WTC11 (cell line): Measurements from ENCODE around the gene C6orf52. TPM values are rescaled to one million over a fixed set of nuclear protein-coding genes. Genes with fewer than 3 reads are reported as not detected.

ENCODE experiments used
- ATAC-seq: fragments of 200-7000 bp; cut with Tn5 transposase; 2 replicates; pipeline ENCODE4 v1.10.0; 2021; ENCODE audit warnings: mild to moderate bottlenecking, moderate library complexity
- CTCF ChIA-PET: fragments of 300-600 bp; sonication (Branson Sonifier 250); formaldehyde crosslinking; loops from one replicate; lab custom pipeline; 2021; ENCODE audit warnings: antibody characterized with exemption; lab: Charles Lee
- POLR2A ChIA-PET: fragments of 350-600 bp; sonication (Branson Sonifier 250); formaldehyde crosslinking; loops from one replicate; lab custom pipeline; 2021; ENCODE audit warnings: antibody characterized with exemption; lab: Charles Lee
- DNase-seq: peaks from one replicate; pipeline ENCODE4 v3.0.0; 2021; ENCODE audit warnings: low spot score
- H3K27ac Mint-ChIP-seq: 2 replicates; pipeline ENCODE4 v1.8.0; 2021; ENCODE audit warnings: mixed read lengths
- H3K27me3 Mint-ChIP-seq: 2 replicates; pipeline ENCODE4 v1.8.0; 2021; ENCODE audit warnings: low read depth, mild to moderate bottlenecking, moderate library complexity, mixed read lengths
- H3K36me3 Mint-ChIP-seq: 2 replicates; pipeline ENCODE4 v1.8.0; 2021; ENCODE audit warnings: mixed read lengths
- H3K4me1 Mint-ChIP-seq: 2 replicates; pipeline ENCODE4 v1.8.0; 2022; ENCODE audit warnings: mixed read lengths
- H3K4me3 Mint-ChIP-seq: 2 replicates; pipeline ENCODE4 v1.8.0; 2021; ENCODE audit warnings: mild to moderate bottlenecking, moderate library complexity, mixed read lengths
- H3K9me3 Mint-ChIP-seq: 2 replicates; pipeline ENCODE4 v1.8.0; 2021; ENCODE audit warnings: mixed read lengths
- ATF3 ChIP-seq: sonication (generic); formaldehyde crosslinking; conservative IDR thresholded peaks from 2 replicates; pipeline ENCODE4 v1.8.1; 2022; ENCODE audit warnings: mild to moderate bottlenecking, missing genetic modification reagents
- CBFB ChIP-seq: sonication (generic); formaldehyde crosslinking; IDR thresholded peaks from 2 replicates; pipeline ENCODE4 v1.8.1; 2022; ENCODE audit warnings: mild to moderate bottlenecking, low read depth, missing genetic modification reagents
- ETV6 ChIP-seq: sonication (generic); formaldehyde crosslinking; IDR thresholded peaks from 2 replicates; pipeline ENCODE4 v1.8.1; 2022; ENCODE audit warnings: mild to moderate bottlenecking, missing genetic modification reagents
- IRF2 ChIP-seq: sonication (generic); formaldehyde crosslinking; IDR thresholded peaks from 2 replicates; pipeline ENCODE4 v1.8.0; 2022; ENCODE audit warnings: low read depth, missing genetic modification reagents, borderline replicate concordance
- KAT7 ChIP-seq: sonication (generic); formaldehyde crosslinking; IDR thresholded peaks from 2 replicates; pipeline ENCODE4 v1.8.1; 2023; ENCODE audit warnings: missing genetic modification reagents, mild to moderate bottlenecking, borderline replicate concordance
- MLX ChIP-seq: sonication (generic); formaldehyde crosslinking; IDR thresholded peaks from 2 replicates; pipeline ENCODE4 v1.8.1; 2023; ENCODE audit warnings: mild to moderate bottlenecking, missing genetic modification reagents, moderate library complexity
- SMAD4 ChIP-seq: sonication (generic); formaldehyde crosslinking; IDR thresholded peaks from 2 replicates; pipeline ENCODE4 v1.8.0; 2022; ENCODE audit warnings: mild to moderate bottlenecking, missing genetic modification reagents
- TP53 ChIP-seq: sonication (generic); formaldehyde crosslinking; IDR thresholded peaks from 2 replicates; pipeline ENCODE4 v1.8.1; 2023; ENCODE audit warnings: mild to moderate bottlenecking, missing genetic modification reagents
- USF2 ChIP-seq: sonication (generic); formaldehyde crosslinking; IDR thresholded peaks from 2 replicates; pipeline ENCODE4 v1.8.1; 2023; ENCODE audit warnings: mild to moderate bottlenecking, missing genetic modification reagents, moderate library complexity
- ZNF138 ChIP-seq: sonication (generic); formaldehyde crosslinking; conservative IDR thresholded peaks from 2 replicates; pipeline ENCODE4 v1.8.1; 2022; ENCODE audit warnings: mild to moderate bottlenecking, moderate library complexity, missing genetic modification reagents
- ZNF232 ChIP-seq: sonication (generic); formaldehyde crosslinking; IDR thresholded peaks from 2 replicates; pipeline ENCODE4 v1.8.0; 2022; ENCODE audit warnings: mild to moderate bottlenecking, missing genetic modification reagents
- ZNF512 ChIP-seq: sonication (generic); formaldehyde crosslinking; IDR thresholded peaks from 2 replicates; pipeline ENCODE4 v1.8.1; 2022; ENCODE audit warnings: missing genetic modification reagents, borderline replicate concordance
- total RNA-seq: library from RNA; stranded (reverse); gene quantifications from 3 replicates; pipeline ENCODE4 v1.2.3, GENCODE V29; 2021
- TF ChIP-seq, protein P1 (sequence below): sonication (generic); formaldehyde crosslinking; conservative IDR thresholded peaks from 2 replicates; pipeline ENCODE4 v1.8.1; 2023; ENCODE audit warnings: mild to moderate bottlenecking, low read depth, missing genetic modification reagents, moderate library complexity
- TF ChIP-seq, protein P2 (sequence below): sonication (generic); formaldehyde crosslinking; IDR thresholded peaks from 2 replicates; pipeline ENCODE4 v1.8.1; 2023; ENCODE audit warnings: mild to moderate bottlenecking, missing genetic modification reagents
- TF ChIP-seq, protein P3 (sequence below): sonication (generic); formaldehyde crosslinking; IDR thresholded peaks from 2 replicates; pipeline ENCODE4 v1.8.0; 2023; ENCODE audit warnings: missing genetic modification reagents
- TF ChIP-seq, protein P4 (sequence below): sonication (generic); formaldehyde crosslinking; IDR thresholded peaks from 2 replicates; pipeline ENCODE4 v1.8.1; 2022; ENCODE audit warnings: low read depth, missing genetic modification reagents, borderline replicate concordance

The C6orf52 gene
- total RNA-seq, 1 experiment from 2014 or later = 0.42 TPM

- no peak for TF ChIP-seq ATF3 (CRISPR knock-in tag)
- no peak for TF ChIP-seq IRF2 (CRISPR knock-in tag)
- TF ChIP-seq ZNF232 = no peak
- TF ChIP-seq ZNF512 (CRISPR knock-in tag) = no peak
- no peak for TF ChIP-seq SMAD4
- no peak for TF ChIP-seq ETV6
- TF ChIP-seq, protein P1, sequence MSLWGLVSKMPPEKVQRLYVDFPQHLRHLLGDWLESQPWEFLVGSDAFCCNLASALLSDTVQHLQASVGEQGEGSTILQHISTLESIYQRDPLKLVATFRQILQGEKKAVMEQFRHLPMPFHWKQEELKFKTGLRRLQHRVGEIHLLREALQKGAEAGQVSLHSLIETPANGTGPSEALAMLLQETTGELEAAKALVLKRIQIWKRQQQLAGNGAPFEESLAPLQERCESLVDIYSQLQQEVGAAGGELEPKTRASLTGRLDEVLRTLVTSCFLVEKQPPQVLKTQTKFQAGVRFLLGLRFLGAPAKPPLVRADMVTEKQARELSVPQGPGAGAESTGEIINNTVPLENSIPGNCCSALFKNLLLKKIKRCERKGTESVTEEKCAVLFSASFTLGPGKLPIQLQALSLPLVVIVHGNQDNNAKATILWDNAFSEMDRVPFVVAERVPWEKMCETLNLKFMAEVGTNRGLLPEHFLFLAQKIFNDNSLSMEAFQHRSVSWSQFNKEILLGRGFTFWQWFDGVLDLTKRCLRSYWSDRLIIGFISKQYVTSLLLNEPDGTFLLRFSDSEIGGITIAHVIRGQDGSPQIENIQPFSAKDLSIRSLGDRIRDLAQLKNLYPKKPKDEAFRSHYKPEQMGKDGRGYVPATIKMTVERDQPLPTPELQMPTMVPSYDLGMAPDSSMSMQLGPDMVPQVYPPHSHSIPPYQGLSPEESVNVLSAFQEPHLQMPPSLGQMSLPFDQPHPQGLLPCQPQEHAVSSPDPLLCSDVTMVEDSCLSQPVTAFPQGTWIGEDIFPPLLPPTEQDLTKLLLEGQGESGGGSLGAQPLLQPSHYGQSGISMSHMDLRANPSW = no peak
These were observed 51.2 kb downstream of the C6orf52 start (continued) for GRCh38 chr6:10643201-10643651.

DNA sequence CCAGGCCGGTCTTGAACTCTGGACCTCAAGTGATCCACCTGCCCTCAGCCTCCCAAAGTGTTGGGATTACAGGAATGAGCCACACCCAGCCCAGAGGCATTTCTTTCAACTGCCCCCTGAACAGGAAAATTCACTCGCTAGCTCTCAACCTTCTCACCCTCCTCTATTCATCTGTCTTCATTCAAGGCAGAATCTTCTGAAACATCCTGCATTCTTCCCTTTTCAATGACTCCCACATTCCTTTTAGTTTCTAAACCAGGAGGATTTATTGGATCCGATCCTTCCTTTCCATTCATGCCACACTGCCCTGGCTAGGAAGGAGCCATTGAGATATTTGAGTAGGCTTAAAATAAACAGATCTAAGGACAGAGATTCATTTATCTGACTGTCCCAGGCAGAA is 52.9 kb downstream of the C6orf52 start:
- Mint-ChIP-seq H3K4me1 (no peaks in the 10 kb centered on the region; the same call in 1 of the 2 replicates), H3K27ac (peak overlapping the region; percentile 28; the same call in 1 of the 2 replicates), H3K4me3 (no peak overlapping the region), H3K27me3 (no peaks in the 10 kb centered on the region), H3K9me3 (peaks cover 21% of the 10 kb centered on the region), H3K36me3 (peaks cover 11% of the 10 kb centered on the region)
- ChIA-PET CTCF (no interaction called here), POLR2A (no interaction called here)
- DNase-seq = no peak
- ATAC-seq = peak; percentile 36; the same call in 1 of the 2 replicates
- no peak for TF ChIP-seq USF2 (CRISPR knock-in tag)
- TF ChIP-seq, protein P2, sequence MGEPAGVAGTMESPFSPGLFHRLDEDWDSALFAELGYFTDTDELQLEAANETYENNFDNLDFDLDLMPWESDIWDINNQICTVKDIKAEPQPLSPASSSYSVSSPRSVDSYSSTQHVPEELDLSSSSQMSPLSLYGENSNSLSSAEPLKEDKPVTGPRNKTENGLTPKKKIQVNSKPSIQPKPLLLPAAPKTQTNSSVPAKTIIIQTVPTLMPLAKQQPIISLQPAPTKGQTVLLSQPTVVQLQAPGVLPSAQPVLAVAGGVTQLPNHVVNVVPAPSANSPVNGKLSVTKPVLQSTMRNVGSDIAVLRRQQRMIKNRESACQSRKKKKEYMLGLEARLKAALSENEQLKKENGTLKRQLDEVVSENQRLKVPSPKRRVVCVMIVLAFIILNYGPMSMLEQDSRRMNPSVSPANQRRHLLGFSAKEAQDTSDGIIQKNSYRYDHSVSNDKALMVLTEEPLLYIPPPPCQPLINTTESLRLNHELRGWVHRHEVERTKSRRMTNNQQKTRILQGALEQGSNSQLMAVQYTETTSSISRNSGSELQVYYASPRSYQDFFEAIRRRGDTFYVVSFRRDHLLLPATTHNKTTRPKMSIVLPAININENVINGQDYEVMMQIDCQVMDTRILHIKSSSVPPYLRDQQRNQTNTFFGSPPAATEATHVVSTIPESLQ (CRISPR knock-in tag) = no peak

DNA sequence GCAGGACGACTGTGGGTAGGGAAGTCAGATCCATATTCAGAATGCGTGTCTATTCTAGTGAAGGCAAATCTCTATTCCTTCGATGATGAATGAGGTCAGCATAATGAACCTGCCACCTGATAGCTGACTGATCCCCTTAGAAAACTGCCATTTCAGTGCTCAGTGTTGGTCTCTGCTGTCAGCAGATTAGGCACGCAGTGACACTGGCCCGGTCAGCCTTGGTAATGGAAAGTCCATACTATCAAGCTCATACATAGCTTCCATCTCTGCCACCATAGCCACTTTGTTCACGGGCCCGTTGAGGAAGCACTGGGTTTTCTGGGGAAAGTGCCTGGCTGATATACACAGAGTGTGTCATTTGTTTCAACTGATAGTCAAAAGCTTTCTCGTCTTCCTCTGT is 54.0 kb downstream of the C6orf52 start:
- CTCF ChIA-PET = no interaction called here
- TF ChIP-seq TP53 (CRISPR knock-in tag) (no peak), MLX (CRISPR knock-in tag) (no peak), KAT7 (CRISPR knock-in tag) (no peak), ZNF138 (CRISPR knock-in tag) (no peak), CBFB (CRISPR knock-in tag) (no peak)
- TF ChIP-seq, protein P3, sequence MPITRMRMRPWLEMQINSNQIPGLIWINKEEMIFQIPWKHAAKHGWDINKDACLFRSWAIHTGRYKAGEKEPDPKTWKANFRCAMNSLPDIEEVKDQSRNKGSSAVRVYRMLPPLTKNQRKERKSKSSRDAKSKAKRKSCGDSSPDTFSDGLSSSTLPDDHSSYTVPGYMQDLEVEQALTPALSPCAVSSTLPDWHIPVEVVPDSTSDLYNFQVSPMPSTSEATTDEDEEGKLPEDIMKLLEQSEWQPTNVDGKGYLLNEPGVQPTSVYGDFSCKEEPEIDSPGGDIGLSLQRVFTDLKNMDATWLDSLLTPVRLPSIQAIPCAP (CRISPR knock-in tag) = no peak
- TF ChIP-seq, protein P4, sequence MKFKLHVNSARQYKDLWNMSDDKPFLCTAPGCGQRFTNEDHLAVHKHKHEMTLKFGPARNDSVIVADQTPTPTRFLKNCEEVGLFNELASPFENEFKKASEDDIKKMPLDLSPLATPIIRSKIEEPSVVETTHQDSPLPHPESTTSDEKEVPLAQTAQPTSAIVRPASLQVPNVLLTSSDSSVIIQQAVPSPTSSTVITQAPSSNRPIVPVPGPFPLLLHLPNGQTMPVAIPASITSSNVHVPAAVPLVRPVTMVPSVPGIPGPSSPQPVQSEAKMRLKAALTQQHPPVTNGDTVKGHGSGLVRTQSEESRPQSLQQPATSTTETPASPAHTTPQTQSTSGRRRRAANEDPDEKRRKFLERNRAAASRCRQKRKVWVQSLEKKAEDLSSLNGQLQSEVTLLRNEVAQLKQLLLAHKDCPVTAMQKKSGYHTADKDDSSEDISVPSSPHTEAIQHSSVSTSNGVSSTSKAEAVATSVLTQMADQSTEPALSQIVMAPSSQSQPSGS = no peak
- TF ChIP-seq, all 79 proteins: peak for 0

More for the DNA sequence above, 54.0 kb downstream of the C6orf52 start:
- Mint-ChIP-seq H3K4me1 (no peaks in the 10 kb centered on the region; the same call in 1 of the 2 replicates), H3K9me3 (peaks cover 22% of the 10 kb centered on the region), H3K4me3 (no peak overlapping the region), H3K27ac (no peak overlapping the region), H3K27me3 (no peaks in the 10 kb centered on the region), H3K36me3 (peaks cover 11% of the 10 kb centered on the region)
- no peak for ATAC-seq
- POLR2A ChIA-PET = no interaction called here
- DNase-seq = no peak
